Activated CD4-positive, alpha-beta T cell treated with anti-CD3 and anti-CD28 coated beads for 48 hours (primary cell): ENCODE measurements around the gene PAEP.

ENCODE experiments used
- DNase-seq: peaks from one replicate; pipeline ENCODE4 v3.0.0-alpha.2; 2020

PAEP gene

DNA sequence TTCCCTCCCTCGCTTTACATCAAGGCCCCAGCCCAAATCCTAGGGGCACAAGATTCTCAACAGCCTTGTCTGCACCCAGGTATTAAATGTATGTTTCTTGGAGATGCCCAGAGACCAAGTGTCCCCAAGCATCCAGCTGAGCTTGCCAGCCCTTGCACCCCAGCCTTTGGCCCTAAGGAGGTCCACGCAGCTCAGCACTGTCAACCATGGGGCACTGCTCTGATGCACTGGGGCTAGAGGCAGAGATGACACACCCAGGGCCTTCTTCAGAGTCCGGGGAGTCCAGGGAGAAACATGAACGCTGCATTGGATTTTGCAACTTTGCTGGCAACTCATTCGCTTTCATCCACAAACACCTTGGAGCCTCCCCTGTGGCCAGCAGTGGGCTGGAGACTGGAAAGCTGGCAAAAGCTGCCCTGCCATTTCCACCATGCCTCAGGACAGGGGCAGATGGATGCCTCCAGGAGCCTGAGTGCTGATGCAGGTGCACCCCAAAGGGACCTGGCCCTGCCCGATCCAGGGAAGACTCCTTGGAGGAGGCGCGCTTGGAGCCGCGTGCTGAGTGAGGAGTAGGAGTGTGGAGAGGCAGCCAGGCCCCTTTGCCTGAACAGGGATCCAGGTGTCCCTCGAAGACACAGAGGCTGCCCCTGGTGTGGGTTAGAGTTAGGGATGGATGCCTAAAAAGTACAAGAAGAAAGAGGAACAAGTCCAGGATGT, 19.3 kb downstream of the PAEP start:
- DNase-seq: no peak

DNA sequence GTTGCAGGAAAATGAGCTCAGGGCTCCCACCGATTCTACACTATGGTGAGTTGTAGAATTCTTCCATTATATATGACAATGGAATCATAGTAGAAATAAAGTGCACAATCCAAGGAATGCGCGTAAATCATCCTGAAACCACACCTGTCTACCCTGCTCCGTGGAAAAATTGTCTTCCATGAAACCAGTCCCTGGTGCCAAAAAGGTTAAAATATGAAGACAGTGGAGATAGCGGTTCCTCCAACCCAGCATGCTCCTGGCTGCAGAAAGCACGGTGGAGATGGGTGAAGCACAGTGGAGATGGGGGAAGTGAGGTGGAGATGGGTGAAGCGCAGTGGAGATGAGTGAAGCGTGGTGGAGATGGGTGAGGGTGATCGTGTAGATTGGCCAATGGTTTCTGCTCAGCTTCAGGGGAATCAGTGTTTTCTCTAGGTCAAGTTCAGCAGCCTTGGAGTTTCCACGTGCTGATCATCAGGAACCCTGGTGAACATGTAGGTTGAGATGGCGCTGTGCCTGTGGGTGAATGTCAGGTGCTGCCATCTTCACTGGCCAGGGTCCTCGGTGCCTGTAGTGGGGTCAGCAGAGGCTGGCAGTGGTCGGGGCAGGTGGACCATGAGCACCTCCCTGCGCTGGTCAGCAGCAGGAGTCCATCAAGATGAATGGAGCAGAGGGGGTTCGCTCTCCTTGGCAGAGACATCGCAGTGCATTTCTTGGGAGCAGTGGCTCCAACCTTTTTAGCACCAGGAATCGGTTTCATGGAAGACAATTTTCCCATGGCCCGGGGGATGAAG, 20.3 kb downstream of the PAEP start:
- DNase-seq: no peak

DNA sequence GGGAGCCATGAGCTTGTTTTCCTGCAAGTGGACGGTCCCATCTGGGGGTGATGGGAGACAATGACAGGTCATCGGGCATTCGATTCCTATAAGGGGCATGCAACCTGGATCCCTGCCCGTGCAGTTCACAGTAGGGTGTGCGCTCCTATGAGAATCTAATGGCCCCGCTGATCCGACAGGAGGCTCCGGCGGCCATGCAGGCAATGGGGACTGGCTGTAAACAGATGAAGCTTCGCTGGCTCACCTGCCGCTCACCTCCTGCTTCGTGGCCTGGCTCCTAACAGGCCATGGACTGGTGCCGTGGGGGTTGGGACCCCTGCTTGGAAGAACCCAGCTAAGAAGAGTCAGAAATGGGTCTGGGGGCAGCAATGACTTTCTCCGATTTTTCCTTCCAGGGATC, 21.0 kb downstream of the PAEP start:
- DNase-seq: no peak

GRCh38 chr9:135582966-135583687, 21.6 kb downstream of the PAEP start:
- no peak for DNase-seq

- no peak for DNase-seq
Measured at GRCh38 chr9:135583688-135584011, 22.1 kb downstream of the PAEP start.

GRCh38 chr9:135584371-135584770, 22.8 kb downstream of the PAEP start:
- DNase-seq: no peak

GRCh38 chr9:135584934-135585333, 23.4 kb downstream of the PAEP start:
- DNase-seq: no peak

DNA sequence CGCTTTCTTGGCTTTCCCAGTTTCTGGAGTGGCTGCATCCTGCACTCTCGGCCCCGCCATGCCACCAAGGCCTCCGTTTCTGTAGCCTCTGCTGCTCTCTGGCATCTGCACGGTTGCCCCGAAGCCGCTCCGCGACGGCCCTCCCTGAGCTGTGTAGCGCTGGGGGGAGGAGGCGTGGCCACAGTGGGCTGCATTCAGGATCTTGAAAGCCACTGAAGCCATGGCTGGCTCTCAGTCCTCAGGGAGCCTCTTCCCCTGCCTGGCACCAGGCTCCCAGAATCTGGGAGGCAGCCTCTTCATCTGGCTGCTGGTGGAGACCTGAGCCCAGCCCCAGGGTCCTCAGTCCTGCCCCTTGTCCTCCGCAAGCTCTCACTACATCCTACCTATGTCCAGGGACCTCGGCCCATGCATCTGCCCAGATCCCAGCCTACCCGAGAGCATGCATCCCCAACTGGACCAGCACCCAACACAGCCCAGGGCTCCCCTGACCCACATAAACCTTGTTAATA, 25.1 kb downstream of the PAEP start:
- no peak for DNase-seq

DNA sequence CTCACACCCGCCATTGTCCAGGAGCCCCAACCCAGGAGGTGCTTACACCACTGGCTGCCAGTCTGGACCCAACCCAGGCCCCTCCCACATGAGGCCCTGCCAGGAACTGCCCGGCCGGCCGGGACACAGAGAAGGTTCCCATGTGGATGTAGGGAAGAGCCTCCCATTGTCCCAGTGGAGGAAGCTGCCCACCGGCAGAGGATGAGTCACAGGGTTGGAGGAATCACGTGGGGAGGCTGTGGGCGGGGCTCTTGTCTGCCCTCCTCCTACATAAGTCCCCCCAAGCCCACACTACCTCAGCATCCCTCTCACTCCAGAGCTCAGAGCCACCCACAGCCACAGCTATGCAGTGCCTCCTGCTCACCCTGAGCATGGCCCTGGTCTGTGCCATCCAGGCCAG, 26.1 kb downstream of the PAEP start:
- no peak for DNase-seq

DNA sequence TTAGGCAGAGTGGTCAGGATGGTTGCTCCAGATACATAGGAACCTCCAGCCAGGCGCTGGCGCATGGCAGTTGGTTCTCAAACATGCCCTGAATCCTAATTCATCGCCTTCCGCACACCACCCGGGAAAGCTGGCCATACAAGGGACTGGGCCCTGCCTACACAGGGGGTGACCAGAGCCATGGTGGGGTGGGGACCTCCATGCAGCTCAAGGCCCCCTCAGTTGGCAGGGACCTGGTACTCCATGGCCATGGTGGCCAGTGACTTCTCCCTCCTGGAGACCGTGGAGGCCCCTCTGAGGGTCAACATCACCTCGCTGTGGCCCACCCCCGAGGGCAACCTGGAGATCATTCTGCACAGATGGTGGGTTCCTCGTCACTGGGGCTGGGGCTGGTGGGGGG, 26.8 kb downstream of the PAEP start:
- DNase-seq: no peak

GRCh38 chr9:135588886-135589595, 27.5 kb downstream of the PAEP start:
- DNase-seq: no peak

DNA sequence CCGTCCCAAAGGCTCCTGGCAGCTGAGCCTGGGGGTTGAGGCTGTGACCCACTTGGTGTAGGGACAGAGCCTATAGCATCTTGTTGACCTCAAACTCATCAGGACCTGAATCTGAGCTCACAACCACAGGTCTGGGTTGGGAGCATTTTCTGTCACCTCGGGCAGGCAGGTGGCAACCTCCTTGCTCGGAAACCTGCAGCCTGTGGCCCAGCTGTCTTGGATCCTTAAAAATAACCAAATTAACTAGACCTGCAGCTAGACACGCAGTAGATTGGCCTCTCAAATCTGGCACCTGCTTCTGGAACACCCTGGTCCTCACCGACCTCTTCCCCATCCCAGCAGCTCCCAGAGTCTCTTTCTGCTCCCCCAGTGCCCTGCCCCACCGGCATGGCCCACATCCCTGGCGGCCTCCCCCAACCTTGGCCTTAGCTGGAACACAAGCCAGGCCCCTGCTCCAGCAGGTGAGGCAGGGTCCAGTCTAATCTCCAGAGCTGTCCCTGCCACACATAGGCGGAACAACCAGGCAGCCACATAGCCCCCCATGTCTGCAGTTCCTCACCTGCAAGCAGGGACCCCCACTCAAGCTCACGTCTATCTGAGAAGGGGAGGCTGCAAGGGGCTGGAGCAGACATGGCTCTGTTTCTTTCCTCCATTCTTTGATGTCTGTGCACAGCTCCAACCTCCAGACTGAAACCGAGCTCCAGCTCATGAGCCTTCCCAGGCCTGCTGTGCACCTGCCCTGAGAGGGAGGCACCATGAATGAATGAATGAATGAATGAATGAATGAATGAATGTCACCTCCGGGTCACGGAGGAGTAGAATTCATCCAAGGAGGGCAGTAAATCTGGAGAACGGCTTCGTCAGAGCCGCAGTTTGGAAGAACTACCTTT, 28.3 kb downstream of the PAEP start:
- no peak for DNase-seq

GRCh38 chr9:135590486-135591079, 29.0 kb downstream of the PAEP start:
- no peak for DNase-seq

GRCh38 chr9:135591506-135592330, 30.2 kb downstream of the PAEP start:
- DNase-seq: no peak

- no peak for DNase-seq
Measured at GRCh38 chr9:135592331-135592590, 30.7 kb downstream of the PAEP start.

GRCh38 chr9:135592625-135593024, 31.1 kb downstream of the PAEP start:
- no peak for DNase-seq

- no peak for DNase-seq
Measured at GRCh38 chr9:135596211-135596610, 34.7 kb downstream of the PAEP start.

DNA sequence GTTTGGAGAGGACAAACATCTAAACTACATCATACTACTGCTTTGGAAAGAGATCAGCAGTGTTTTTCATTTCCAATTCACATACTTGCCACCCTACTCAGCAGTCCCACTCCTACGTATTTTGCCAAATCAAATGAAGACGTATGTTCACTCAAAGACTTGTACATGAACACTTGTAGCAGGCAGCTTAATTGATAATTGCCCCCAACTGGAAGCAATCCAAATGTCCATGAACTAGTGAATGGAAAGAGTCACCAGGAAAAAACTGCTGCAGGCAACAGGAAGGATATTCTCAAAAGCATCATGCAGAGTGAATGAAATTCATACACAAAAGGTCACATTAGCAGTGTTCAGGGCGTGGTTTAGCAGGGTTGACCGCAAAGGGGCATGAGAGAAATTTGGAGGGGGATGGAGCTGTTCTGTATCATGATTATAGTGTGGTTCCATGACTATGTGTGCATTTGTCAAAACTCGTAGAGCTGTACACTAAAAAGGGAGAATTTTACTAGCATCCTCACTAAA, 38.8 kb downstream of the PAEP start:
- DNase-seq: no peak

DNA sequence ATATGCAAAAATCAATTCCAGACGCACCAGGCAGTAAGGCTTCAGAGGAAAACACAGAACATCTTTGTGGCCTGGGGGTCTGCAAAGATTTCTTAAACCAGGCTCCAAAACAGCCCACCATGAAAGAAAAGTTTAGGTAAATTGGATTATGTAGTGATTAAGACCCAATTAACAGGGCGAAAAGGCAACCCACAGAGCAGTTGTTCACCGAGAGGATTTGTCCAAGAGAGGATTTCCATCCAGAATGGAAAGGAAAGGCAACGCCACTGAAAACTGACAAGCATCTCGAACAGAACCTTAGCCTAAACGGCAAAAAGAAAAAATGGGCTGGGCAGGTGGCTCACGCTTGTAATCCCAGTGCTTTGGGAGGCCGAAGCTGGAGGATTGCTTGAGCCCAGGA, 40.4 kb downstream of the PAEP start:
- DNase-seq: no peak

DNA sequence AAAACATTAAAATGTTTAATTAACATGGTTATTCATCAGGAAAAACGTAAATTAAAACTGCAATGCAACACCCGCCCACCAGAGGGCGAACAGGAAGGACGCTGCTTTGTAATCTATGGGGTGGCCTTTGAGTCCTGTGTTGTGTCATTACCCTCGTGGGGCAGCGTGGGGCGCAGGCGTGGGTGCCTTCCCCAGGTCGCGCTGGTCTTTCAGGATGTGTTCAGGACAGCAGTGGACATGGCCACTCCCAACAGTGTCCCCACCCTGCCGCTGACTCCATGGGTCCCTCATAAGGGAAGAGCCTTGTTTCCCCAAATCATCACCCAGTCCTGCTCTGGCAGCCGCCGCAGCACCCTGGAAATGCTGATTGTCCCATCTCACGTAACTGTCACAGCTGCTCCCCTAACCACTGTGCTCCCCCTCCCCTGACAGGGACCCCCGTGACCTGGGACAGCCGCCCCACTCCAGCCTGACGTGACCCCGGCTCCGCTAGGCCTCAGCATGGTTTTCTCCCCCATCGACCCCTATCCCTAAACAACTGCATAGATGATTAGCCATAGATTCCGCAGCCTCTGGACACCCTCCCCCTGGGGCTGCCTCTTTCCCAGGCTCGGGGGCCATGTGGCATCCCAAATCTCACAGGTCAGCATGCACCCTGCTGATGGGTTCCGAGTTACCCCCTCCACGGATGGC, 41.4 kb downstream of the PAEP start:
- peak; percentile 76 for DNase-seq
